ENCODE results near the gene ILF2.

ILF2 gene

GRCh38 chr1:153688736-153689328, 18.0 kb upstream of the ILF2 start:
- Histone ChIP-seq H3K4me1 (ENCODE audit: control insufficient read depth, insufficient read depth, low read length) (no peaks in the 10 kb centered on the region), H3K27me3 (ENCODE audit: control insufficient read depth, insufficient read depth, low read length) (no peaks in the 10 kb centered on the region), H3K9ac (ENCODE audit: low read length) (no peak overlapping the region), H3K27ac (ENCODE audit: low read depth, low read length) (no peak overlapping the region), H3K4me3 (ENCODE audit: low read length) (no peak overlapping the region), H3K36me3 (ENCODE audit: control insufficient read depth, insufficient read depth, low read length) (no peaks in the 10 kb centered on the region)

- H3K27ac ChIP-seq (ENCODE audit: low read depth, low read length): no peak overlapping the region
- H3K4me1 ChIP-seq (ENCODE audit: control insufficient read depth, insufficient read depth, low read length): no peaks in the 10 kb centered on the region
- no peaks in the 10 kb centered on the region for H3K36me3 ChIP-seq (ENCODE audit: control insufficient read depth, insufficient read depth, low read length)
- H3K9ac ChIP-seq (ENCODE audit: low read length): no peak overlapping the region
- H3K27me3 ChIP-seq (ENCODE audit: control insufficient read depth, insufficient read depth, low read length): no peaks in the 10 kb centered on the region
- H3K4me3 ChIP-seq (ENCODE audit: low read length): no peak overlapping the region
These were observed 17.5 kb upstream of the ILF2 start for GRCh38 chr1:153688276-153688675.

- no peaks in the 10 kb centered on the region for H3K4me1 ChIP-seq (ENCODE audit: control insufficient read depth, insufficient read depth, low read length)
- no peak overlapping the region for H3K27ac ChIP-seq (ENCODE audit: low read depth, low read length)
- no peak overlapping the region for H3K4me3 ChIP-seq (ENCODE audit: low read length)
- no peaks in the 10 kb centered on the region for H3K36me3 ChIP-seq (ENCODE audit: control insufficient read depth, insufficient read depth, low read length)
- no peaks in the 10 kb centered on the region for H3K27me3 ChIP-seq (ENCODE audit: control insufficient read depth, insufficient read depth, low read length)
- H3K9ac ChIP-seq (ENCODE audit: low read length): no peak overlapping the region
These were observed 16.7 kb upstream of the ILF2 start for GRCh38 chr1:153687346-153688125.

DNA sequence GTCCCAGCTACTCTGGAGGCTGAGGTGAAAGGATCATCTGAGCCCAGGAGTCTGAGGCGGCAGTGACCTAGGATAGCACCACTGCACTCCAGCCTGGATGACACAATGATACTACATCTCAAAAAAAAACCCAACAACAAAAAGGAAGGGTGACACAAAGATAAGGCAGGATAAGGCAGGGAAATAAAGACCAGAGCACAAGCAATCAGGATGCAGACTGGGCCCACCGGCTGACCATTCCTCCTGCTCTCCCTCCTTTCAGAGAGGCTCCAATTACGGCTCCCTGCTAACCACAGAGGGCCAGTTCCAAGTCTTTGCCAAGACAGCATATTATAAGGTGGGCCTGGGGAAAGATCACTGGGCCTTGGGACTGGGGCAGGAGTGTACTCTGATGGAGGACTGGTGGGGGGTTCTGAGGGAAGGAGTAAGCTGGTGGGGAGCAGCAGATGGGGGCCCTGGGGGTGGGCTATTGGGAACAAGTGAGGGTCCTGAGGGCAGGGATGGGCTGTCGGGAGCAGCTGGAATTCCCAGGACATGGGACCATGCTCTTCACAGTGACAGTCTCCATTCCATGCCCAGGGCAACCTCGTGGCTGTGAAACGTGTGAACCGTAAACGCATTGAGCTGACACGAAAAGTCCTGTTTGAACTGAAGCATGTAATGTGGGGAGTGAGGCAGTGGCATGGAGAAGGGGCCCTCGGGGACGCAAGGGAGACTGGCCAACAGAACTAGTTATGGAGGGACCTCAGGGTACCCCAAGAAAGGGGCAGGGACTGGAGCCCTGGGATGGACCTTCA, 14.9 kb upstream of the ILF2 start:
- Histone ChIP-seq H3K4me3 (ENCODE audit: low read length) (no peak overlapping the region), H3K27ac (ENCODE audit: low read depth, low read length) (no peak overlapping the region), H3K4me1 (ENCODE audit: control insufficient read depth, insufficient read depth, low read length) (no peaks in the 10 kb centered on the region), H3K9ac (ENCODE audit: low read length) (no peak overlapping the region), H3K36me3 (ENCODE audit: control insufficient read depth, insufficient read depth, low read length) (no peaks in the 10 kb centered on the region), H3K27me3 (ENCODE audit: control insufficient read depth, insufficient read depth, low read length) (no peaks in the 10 kb centered on the region)

GRCh38 chr1:153684892-153685291, 14.1 kb upstream of the ILF2 start:
- Histone ChIP-seq H3K9ac (ENCODE audit: low read length) (no peak overlapping the region), H3K27ac (ENCODE audit: low read depth, low read length) (no peak overlapping the region), H3K36me3 (ENCODE audit: control insufficient read depth, insufficient read depth, low read length) (no peaks in the 10 kb centered on the region)

GRCh38 chr1:153683854-153684253, 13.1 kb upstream of the ILF2 start:
- H3K27me3 ChIP-seq (ENCODE audit: control insufficient read depth, insufficient read depth, low read length): peaks cover 5% of the 10 kb centered on the region
- no peak overlapping the region for H3K9ac ChIP-seq (ENCODE audit: low read length)
- no peak overlapping the region for H3K4me3 ChIP-seq (ENCODE audit: low read length)
- H3K4me1 ChIP-seq (ENCODE audit: control insufficient read depth, insufficient read depth, low read length): no peaks in the 10 kb centered on the region
- no peaks in the 10 kb centered on the region for H3K36me3 ChIP-seq (ENCODE audit: control insufficient read depth, insufficient read depth, low read length)
- no peak overlapping the region for H3K27ac ChIP-seq (ENCODE audit: low read depth, low read length)

More at GRCh38 chr1:153684892-153685291, 14.1 kb upstream of the ILF2 start:
- H3K27me3 ChIP-seq (ENCODE audit: control insufficient read depth, insufficient read depth, low read length): no peaks in the 10 kb centered on the region
- H3K4me1 ChIP-seq (ENCODE audit: control insufficient read depth, insufficient read depth, low read length): no peaks in the 10 kb centered on the region
- H3K4me3 ChIP-seq (ENCODE audit: low read length): no peak overlapping the region

- no peaks in the 10 kb centered on the region for H3K36me3 ChIP-seq (ENCODE audit: control insufficient read depth, insufficient read depth, low read length)
- no peak overlapping the region for H3K4me3 ChIP-seq (ENCODE audit: low read length)
- no peak overlapping the region for H3K9ac ChIP-seq (ENCODE audit: low read length)
- H3K27me3 ChIP-seq (ENCODE audit: control insufficient read depth, insufficient read depth, low read length): peaks cover 10% of the 10 kb centered on the region
- no peak overlapping the region for H3K27ac ChIP-seq (ENCODE audit: low read depth, low read length)
- H3K4me1 ChIP-seq (ENCODE audit: control insufficient read depth, insufficient read depth, low read length): peaks cover 6% of the 10 kb centered on the region
These were observed 11.9 kb upstream of the ILF2 start for GRCh38 chr1:153682730-153683129.

DNA sequence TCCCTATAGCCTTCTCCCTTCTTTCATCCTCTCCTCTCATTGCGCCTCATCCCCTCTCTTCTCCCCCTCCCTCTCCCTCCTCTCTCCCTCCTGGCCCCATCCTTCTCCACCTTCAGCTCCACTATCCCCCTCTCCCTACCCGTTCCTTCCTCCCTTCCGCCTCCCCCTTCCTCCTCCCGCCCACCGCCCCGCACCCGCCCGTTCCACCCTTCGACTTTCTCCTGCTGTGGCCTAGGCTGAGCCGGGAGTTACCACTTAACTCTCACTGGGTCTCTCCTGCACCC, 9.3 kb upstream of the ILF2 start:
- no peak overlapping the region for H3K9ac ChIP-seq (ENCODE audit: low read length)
- peak overlapping the region; percentile 66 for H3K4me3 ChIP-seq (ENCODE audit: low read length)
- peaks cover 7% of the 10 kb centered on the region for H3K4me1 ChIP-seq (ENCODE audit: control insufficient read depth, insufficient read depth, low read length)
- H3K27ac ChIP-seq (ENCODE audit: low read depth, low read length): no peak overlapping the region
- H3K36me3 ChIP-seq (ENCODE audit: control insufficient read depth, insufficient read depth, low read length): no peaks in the 10 kb centered on the region
- H3K27me3 ChIP-seq (ENCODE audit: control insufficient read depth, insufficient read depth, low read length): peaks cover 11% of the 10 kb centered on the region

- H3K4me3 ChIP-seq (ENCODE audit: low read length): peak overlapping the region; percentile 66
- peaks cover 11% of the 10 kb centered on the region for H3K27me3 ChIP-seq (ENCODE audit: control insufficient read depth, insufficient read depth, low read length)
- no peaks in the 10 kb centered on the region for H3K36me3 ChIP-seq (ENCODE audit: control insufficient read depth, insufficient read depth, low read length)
- H3K9ac ChIP-seq (ENCODE audit: low read length): no peak overlapping the region
- peak overlapping the region; percentile 8 for H3K27ac ChIP-seq (ENCODE audit: low read depth, low read length)
- H3K4me1 ChIP-seq (ENCODE audit: control insufficient read depth, insufficient read depth, low read length): peaks cover 7% of the 10 kb centered on the region
These were observed 8.7 kb upstream of the ILF2 start for GRCh38 chr1:153679337-153680119.

GRCh38 chr1:153678519-153679336, 7.9 kb upstream of the ILF2 start, which contains the start of gene NPR1:
NPR1 (plus strand) TSS chr1:153678688; CDS start chr1:153679109, 421 bp downstream.
- H3K27me3 ChIP-seq (ENCODE audit: control insufficient read depth, insufficient read depth, low read length): peaks cover 11% of the 10 kb centered on the region
- H3K27ac ChIP-seq (ENCODE audit: low read depth, low read length): peak within 1 kb of the TSS; percentile 8
- H3K4me1 ChIP-seq (ENCODE audit: control insufficient read depth, insufficient read depth, low read length): peaks cover 7% of the 10 kb centered on the region
- peak within 1 kb of the TSS; percentile 21 for H3K9ac ChIP-seq (ENCODE audit: low read length)
- peak within 1 kb of the TSS; percentile 66 for H3K4me3 ChIP-seq (ENCODE audit: low read length)
- H3K36me3 ChIP-seq (ENCODE audit: control insufficient read depth, insufficient read depth, low read length): no peaks in the 10 kb centered on the region

DNA sequence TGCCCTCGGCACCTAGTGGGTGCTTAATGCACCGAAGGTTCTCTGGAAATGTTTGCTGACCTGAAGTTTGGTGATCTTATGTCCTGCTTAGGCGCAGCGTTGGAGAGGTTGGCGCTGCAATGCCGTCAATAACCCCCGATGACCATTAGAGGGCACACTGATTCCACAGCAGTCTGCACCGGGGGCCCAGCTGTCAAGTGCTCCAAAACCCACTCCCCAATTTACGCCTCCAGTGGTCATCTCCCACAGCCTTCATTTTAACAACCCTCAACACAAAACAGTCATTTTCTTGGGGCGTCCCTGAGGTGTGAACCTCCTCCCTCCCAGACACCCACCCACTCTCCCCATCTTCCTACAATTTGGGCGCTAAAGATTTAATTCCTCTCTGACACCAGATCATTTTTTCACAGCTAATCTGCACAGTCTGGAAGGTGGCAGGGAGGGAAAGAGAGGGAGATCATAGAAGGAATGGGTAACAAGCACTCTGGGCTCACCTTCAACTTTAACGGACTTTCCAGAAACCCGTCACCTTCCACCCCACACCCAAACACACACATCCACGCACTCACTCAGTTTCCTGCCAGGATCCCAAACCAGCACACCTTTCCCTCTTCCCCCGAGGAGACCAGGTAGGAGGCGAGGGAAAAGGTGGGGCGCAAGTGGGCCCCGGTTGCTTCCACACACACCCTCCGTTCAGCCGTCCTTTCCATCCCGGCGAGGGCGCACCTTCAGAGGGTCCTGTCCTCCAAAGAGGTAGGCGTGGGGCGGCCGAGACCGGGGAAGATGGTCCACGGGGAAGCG, 7.1 kb upstream of the ILF2 start:
- peaks cover 11% of the 10 kb centered on the region for H3K27me3 ChIP-seq (ENCODE audit: control insufficient read depth, insufficient read depth, low read length)
- H3K27ac ChIP-seq (ENCODE audit: low read depth, low read length): no peak overlapping the region
- H3K36me3 ChIP-seq (ENCODE audit: control insufficient read depth, insufficient read depth, low read length): no peaks in the 10 kb centered on the region
- peaks cover 7% of the 10 kb centered on the region for H3K4me1 ChIP-seq (ENCODE audit: control insufficient read depth, insufficient read depth, low read length)
- H3K9ac ChIP-seq (ENCODE audit: low read length): peak overlapping the region; percentile 21
- peak overlapping the region; percentile 66 for H3K4me3 ChIP-seq (ENCODE audit: low read length)

Measured in rectal smooth muscle tissue (tissue), 1 donor.